Endothelial cell of umbilical vein (primary cell): ENCODE results near the gene AQP2. TPM values are rescaled to one million over a fixed set of nuclear protein-coding genes. Genes with fewer than 3 reads are reported as not detected.

Source experiments
- BruUV-seq: library from RNA; stranded (reverse); fragments of 400-500 nt; replicated peaks from 2 replicates; lab custom pipeline; 2021; lab: Mats Ljungman, UMichigan
- CTCF ChIA-PET: fragments of 300-600, 350-600 bp; sonication (Branson Sonifier 250); formaldehyde crosslinking; loops from one replicate; lab custom pipeline; 2021; ENCODE audit warnings: antibody characterized with exemption, inconsistent platforms; lab: Charles Lee
- POLR2A ChIA-PET: fragments of 300-600, 350-600 bp; sonication (Branson Sonifier 250); formaldehyde crosslinking; loops from one replicate; lab custom pipeline; 2021; ENCODE audit warnings: antibody characterized with exemption, inconsistent platforms; lab: Charles Lee
- DNase-seq: peaks from one replicate; pipeline ENCODE4 v3.0.0-alpha.2; 2011; ENCODE audit warnings: low read depth, low spot score
- FAIRE-seq: peaks from 2 replicates; lab custom pipeline; 2011; peaks lifted over from hg19 to GRCh38; lab: Jason Lieb, UNC
- H2AFZ ChIP-seq: 2 replicates; pipeline ENCODE4 v1.6.0; 2012; ENCODE audit warnings: low read depth, low read length, control low read depth, inconsistent platforms
- H3K27ac ChIP-seq: 2 replicates; pipeline ENCODE4 v1.5.1; 2011; ENCODE audit warnings: low read depth, mild to moderate bottlenecking, control low read depth, low read length, moderate library complexity; ENCODE audit not compliant: insufficient read depth
- H3K27me3 ChIP-seq, 2 experiments: 2 replicates each; pipeline versions ENCODE4 v1.6.0 to v1.6.1; 2011; ENCODE audit warnings: low read length in 2 of 2, mixed read lengths in 1 of 2; ENCODE audit not compliant: control insufficient read depth in 2 of 2, insufficient read depth in 2 of 2
- H3K36me3 ChIP-seq, 2 experiments: 2 replicates in 1 of 2; 3 replicates in 1 of 2; pipeline ENCODE4 v1.5.1; 2011; ENCODE audit warnings: low read length in 2 of 2, mild to moderate bottlenecking in 1 of 2, moderate library complexity in 1 of 2; ENCODE audit not compliant: control insufficient read depth in 2 of 2, insufficient read depth in 2 of 2; ENCODE audit errors: extremely low read depth in 1 of 2
- H3K4me1 ChIP-seq: 3 replicates; pipeline ENCODE4 v1.5.1; 2011; ENCODE audit warnings: mild to moderate bottlenecking, low read length; ENCODE audit not compliant: control insufficient read depth, insufficient read depth; ENCODE audit errors: extremely low read depth
- H3K4me2 ChIP-seq: 2 replicates; pipeline ENCODE4 v1.6.1; 2011; ENCODE audit warnings: low read length, control low read depth, mixed read lengths; ENCODE audit not compliant: insufficient read depth
- H3K4me3 ChIP-seq, 3 experiments: fragments of 200-600 bp in 1 of 3; sonication (generic), shearing (Covaris generic) in 1 of 3; replicated peaks in 1 of 3; 2 replicates each; pipeline ENCODE4 v1.5.1; 2011 to 2016; ENCODE audit warnings: control low read depth in 3 of 3, low read length in 3 of 3, mild to moderate bottlenecking in 2 of 3, inconsistent platforms in 1 of 3, low read depth in 1 of 3, moderate library complexity in 1 of 3; ENCODE audit not compliant: insufficient read depth in 1 of 3
- H3K79me2 ChIP-seq: 2 replicates; pipeline ENCODE4 v1.6.0; 2012; ENCODE audit warnings: low read length, inconsistent platforms; ENCODE audit not compliant: control insufficient read depth, insufficient read depth
- H3K9ac ChIP-seq: replicated peaks from 2 replicates; pipeline ENCODE3; 2011; ENCODE audit warnings: low read length, control low read depth; ENCODE audit not compliant: insufficient read depth; ENCODE audit errors: extremely low read depth
- H3K9me1 ChIP-seq: replicated peaks from 3 replicates; pipeline ENCODE4 v1.6.0; 2011; ENCODE audit warnings: mild to moderate bottlenecking, low read length; ENCODE audit not compliant: control insufficient read depth, insufficient read depth; ENCODE audit errors: extremely low read depth
- H3K9me3 ChIP-seq: replicated peaks from 2 replicates; pipeline ENCODE4 v1.5.1; 2012; ENCODE audit warnings: low read length, inconsistent platforms; ENCODE audit not compliant: control insufficient read depth, insufficient read depth
- H4K20me1 ChIP-seq: replicated peaks from 2 replicates; pipeline ENCODE3; 2011; ENCODE audit warnings: mild to moderate bottlenecking, low read length; ENCODE audit not compliant: control insufficient read depth, insufficient read depth; ENCODE audit errors: extremely low read depth
- CTCF ChIP-seq, 2 donors: IDR thresholded peaks; 1 replicate in 1 of 2; 2 replicates in 1 of 2; pipeline ENCODE4 v1.5.1; 2011; ENCODE audit warnings: low read length in 2 of 2, mild to moderate bottlenecking in 2 of 2, moderate library complexity in 2 of 2, control low read depth in 1 of 2, inconsistent platforms in 1 of 2, low read depth in 1 of 2; ENCODE audit not compliant: insufficient read depth in 1 of 2; ENCODE audit errors: extremely low read depth in 1 of 2
- EZH2 ChIP-seq: IDR thresholded peaks from 2 replicates; pipeline ENCODE4 v1.6.1; 2012; ENCODE audit warnings: borderline replicate concordance, low read depth, mild to moderate bottlenecking, moderate library complexity, low read length, inconsistent platforms; ENCODE audit not compliant: severe bottlenecking
- FOS ChIP-seq: IDR thresholded peaks from 2 replicates; pipeline ENCODE4 v1.6.1; 2011; ENCODE audit warnings: mild to moderate bottlenecking, low read length, moderate library complexity, borderline replicate concordance; ENCODE audit not compliant: insufficient read depth
- GATA2 ChIP-seq: IDR thresholded peaks from 2 replicates; pipeline ENCODE4 v1.7.0; 2011; ENCODE audit warnings: low read depth, mild to moderate bottlenecking, moderate library complexity, mixed read lengths, low read length; ENCODE audit not compliant: insufficient read length, insufficient read depth
- JUN ChIP-seq: IDR thresholded peaks from 2 replicates; pipeline ENCODE4 v1.6.1; 2011; ENCODE audit warnings: borderline replicate concordance, low read depth; ENCODE audit not compliant: insufficient read length, insufficient read depth
- MAX ChIP-seq: IDR thresholded peaks from 2 replicates; pipeline ENCODE4 v1.6.1; 2011; ENCODE audit not compliant: insufficient read depth, insufficient read length
- MYC ChIP-seq: IDR thresholded peaks from one replicate; pipeline ENCODE4 v1.6.1; 2011; ENCODE audit warnings: mild to moderate bottlenecking, low read depth, low read length
- POLR2A ChIP-seq: IDR thresholded peaks from 2 replicates; pipeline ENCODE4 v1.6.1; 2012; ENCODE audit warnings: low read depth, mild to moderate bottlenecking, control low read depth, low read length
- POLR2AphosphoS5 ChIP-seq: IDR thresholded peaks from 2 replicates; pipeline ENCODE4 v1.6.1; 2012; ENCODE audit warnings: low read depth, mild to moderate bottlenecking, control low read depth, low read length, moderate library complexity; ENCODE audit not compliant: insufficient read depth
- dilution Hi-C: fragments of 300-500 bp; cut with MboI; formaldehyde crosslinking; loops from one replicate; pipeline ENCODE4 v1.15.0; 2019; ENCODE audit warnings: low sequenced_read_pairs; ENCODE audit not compliant: extremely low pct_ligation_motif_present
- intact Hi-C: fragments of 100-400 bp; cut with micrococcal nuclease; formaldehyde crosslinking; loops from one replicate; pipeline ENCODE4 v1.10.0; 2022
- polyA plus RNA-seq, 4 experiments: library from polyadenylated mRNA; depleted of rRNA in 3 of 4; stranded (reverse) in 3 of 4; unstranded in 1 of 4; fragments of >200 nt; gene quantifications; 2 replicates each; pipeline versions ENCODE4 v1.2.1 to v1.2.3, GENCODE V29; 2011 to 2012; ENCODE audit warnings: missing spikeins in 1 of 4
- total RNA-seq: library from RNA; stranded (reverse); gene quantifications from 2 replicates; pipeline ENCODE4 v1.2.3, GENCODE V29; 2021

AQP2 gene
- total and polyA plus RNA-seq, 2 donors (not counting 3 experiments of a cell fraction or from before 2014, with no cell fraction given), result not detected

GRCh38 chr12:49969027-49969426, 18.5 kb downstream of the AQP2 start:
- no peak for TF ChIP-seq EZH2
- TF ChIP-seq CTCF (IDR thresholded peaks at IDR 0.05; ENCODE audit: extremely low read depth in 1 of 2, insufficient read depth in 1 of 2, low read depth in 1 of 2, low read length in 2 of 2), result no peak
- TF ChIP-seq GATA2, result no peak
- TF ChIP-seq JUN, result no peak
- no peak for TF ChIP-seq FOS
- TF ChIP-seq POLR2A, result no peak
- TF ChIP-seq MYC, result no peak
- TF ChIP-seq POLR2AphosphoS5, result no peak
- no peak for TF ChIP-seq MAX
- H3K79me2 ChIP-seq, result no peaks in the 10 kb centered on the region
- no peaks in the 10 kb centered on the region for H4K20me1 ChIP-seq
- H3K4me1 ChIP-seq, result peaks cover 4% of the 10 kb centered on the region
- peaks cover 16 to 18% of the 10 kb centered on the region in 2 experiments for H3K27me3 ChIP-seq
- CTCF ChIA-PET, result interaction anchor here (1.2 to 11.4 kb wide), 9 partner anchors 12 to 116 kb away, joined by 4 to 317 read pairs (median 112); partner anchors contain the start of genes ASIC1 and SMARCD1
- BruUV-seq, result no TSS peak
- no peak overlapping the region for H2AFZ ChIP-seq
- no peaks in the 10 kb centered on the region for H3K9me3 ChIP-seq
- H3K27ac ChIP-seq, result no peak overlapping the region
- DNase-seq, result no peak
- H3K36me3 ChIP-seq, result no peaks in the 10 kb centered on the region
- H3K9me1 ChIP-seq, result no peaks in the 10 kb centered on the region
- H3K4me3 ChIP-seq, result no peak overlapping the region
- no peak overlapping the region for H3K4me2 ChIP-seq
- FAIRE-seq, result no peak
- intact Hi-C loops (loop anchor here (5.0 kb wide), 1 partner anchor 208 kb away; no protein-coding TSS in a partner anchor), dilution Hi-C loops (loop anchor here (25.0 kb wide), 1 partner anchor 93 kb away; the partner anchor contains the start of gene ASIC1)
- H3K9ac ChIP-seq, result no peak overlapping the region
- POLR2A ChIA-PET, result interaction anchor here (0.5 kb wide), 1 partner anchor 157 kb away, joined by 4 read pairs; no protein-coding TSS in a partner anchor
